ENCODE data around the gene SPIRE2. TPM values are rescaled to one million over a fixed set of nuclear protein-coding genes. Genes with fewer than 3 reads are reported as not detected.
"Not testable (repeated sequence)": the region's sequence is repeated elsewhere in the genome, so short reads cannot be mapped to it uniquely, and the experiment has no call there.

SPIRE2 gene
- polyA plus RNA-seq, 1 donor (not counting 4 experiments of a cell fraction or from before 2014, with no cell fraction given): 1.1 TPM

GRCh38 chr16:89779909-89780305, 48.4 kb upstream of the SPIRE2 start:
- Histone ChIP-seq H3K79me2 (ENCODE audit: control insufficient read depth, insufficient read depth, low read length) (no peaks in the 10 kb centered on the region), H3K4me2 (ENCODE audit: control insufficient read depth, extremely low read depth, insufficient read depth, low read depth, low read length) (no peak overlapping the region), H3K9ac (ENCODE audit: control insufficient read depth, extremely low read depth, insufficient read depth, low read length) (no peak overlapping the region), H3K9me3 (ENCODE audit: control insufficient read depth, low read depth, low read length) (no peaks in the 10 kb centered on the region), H3K4me1 (ENCODE audit: control insufficient read depth, extremely low read depth, insufficient read depth, low read length) (no peaks in the 10 kb centered on the region), H3K27ac (ENCODE audit: control insufficient read depth, insufficient read depth, low read length) (no peak overlapping the region), H4K20me1 (ENCODE audit: control insufficient read depth, extremely low read depth, insufficient read depth, low read length) (no peaks in the 10 kb centered on the region), H3K4me3 (ENCODE audit: control insufficient read depth in 2 of 3, extremely low read depth in 1 of 3, insufficient read depth in 2 of 3, low read depth in 1 of 3, low read length in 3 of 3) (no peak overlapping the region), H3K9me1 (ENCODE audit: control insufficient read depth, extremely low read depth, insufficient read depth, low read length) (no peaks in the 10 kb centered on the region), H2AFZ (ENCODE audit: control insufficient read depth, low read length) (no peak overlapping the region), H3K27me3 (ENCODE audit: control insufficient read depth, extremely low read depth, insufficient read depth, low read length) (no peaks in the 10 kb centered on the region), H3K36me3 (ENCODE audit: control insufficient read depth in 2 of 2, extremely low read depth in 1 of 2, insufficient read depth in 2 of 2, low read length in 2 of 2) (peaks cover 9 to 17% of the 10 kb centered on the region in 2 experiments)
- no peak for TF ChIP-seq EZH2 (IDR thresholded peaks at IDR 0.05; ENCODE audit: low read length)
- TF ChIP-seq, protein P1, sequence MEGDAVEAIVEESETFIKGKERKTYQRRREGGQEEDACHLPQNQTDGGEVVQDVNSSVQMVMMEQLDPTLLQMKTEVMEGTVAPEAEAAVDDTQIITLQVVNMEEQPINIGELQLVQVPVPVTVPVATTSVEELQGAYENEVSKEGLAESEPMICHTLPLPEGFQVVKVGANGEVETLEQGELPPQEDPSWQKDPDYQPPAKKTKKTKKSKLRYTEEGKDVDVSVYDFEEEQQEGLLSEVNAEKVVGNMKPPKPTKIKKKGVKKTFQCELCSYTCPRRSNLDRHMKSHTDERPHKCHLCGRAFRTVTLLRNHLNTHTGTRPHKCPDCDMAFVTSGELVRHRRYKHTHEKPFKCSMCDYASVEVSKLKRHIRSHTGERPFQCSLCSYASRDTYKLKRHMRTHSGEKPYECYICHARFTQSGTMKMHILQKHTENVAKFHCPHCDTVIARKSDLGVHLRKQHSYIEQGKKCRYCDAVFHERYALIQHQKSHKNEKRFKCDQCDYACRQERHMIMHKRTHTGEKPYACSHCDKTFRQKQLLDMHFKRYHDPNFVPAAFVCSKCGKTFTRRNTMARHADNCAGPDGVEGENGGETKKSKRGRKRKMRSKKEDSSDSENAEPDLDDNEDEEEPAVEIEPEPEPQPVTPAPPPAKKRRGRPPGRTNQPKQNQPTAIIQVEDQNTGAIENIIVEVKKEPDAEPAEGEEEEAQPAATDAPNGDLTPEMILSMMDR (optimal IDR thresholded peaks at IDR 0.05 in 1 of 3, IDR thresholded peaks at IDR 0.05 in 1 of 3, conservative IDR thresholded peaks at IDR 0.05 in 1 of 3; ENCODE audit: extremely low read depth in 1 of 3, insufficient read depth in 2 of 3, low read length in 3 of 3): no peak
- dilution Hi-C loops (cut with MboI; ENCODE audit: extremely low pct_ligation_motif_present, low sequenced_read_pairs): no loop called here
- FAIRE-seq: no peak
- no peak for DNase-seq (ENCODE audit: low read depth, low spot score)

DNA sequence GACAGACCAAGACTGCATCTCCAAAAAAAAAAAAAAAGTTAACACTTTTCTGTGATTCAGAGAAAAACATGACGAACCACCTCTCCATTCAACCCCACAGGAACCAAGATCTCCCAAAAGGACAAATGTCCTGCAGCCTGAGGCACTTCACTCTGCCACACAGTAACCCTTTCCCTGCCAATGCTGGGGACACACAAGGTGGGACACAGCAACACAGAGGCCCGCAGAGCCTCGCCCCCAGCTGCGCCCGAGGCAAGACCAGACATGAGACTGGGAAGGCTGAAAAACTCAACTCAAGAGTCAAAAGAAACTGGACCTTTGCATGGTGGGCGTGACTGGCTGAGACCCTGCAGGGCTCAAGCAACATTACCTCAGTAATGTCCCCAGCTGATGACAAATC, 45.8 kb upstream of the SPIRE2 start:
- dilution Hi-C loops (cut with MboI; ENCODE audit: extremely low pct_ligation_motif_present, low sequenced_read_pairs): no loop called here
- DNase-seq (ENCODE audit: low read depth, low spot score) (no peak), FAIRE-seq (no peak)
- H3K9me1 ChIP-seq (ENCODE audit: control insufficient read depth, extremely low read depth, insufficient read depth, low read length): no peaks in the 10 kb centered on the region
- peaks cover 10 to 16% of the 10 kb centered on the region in 2 experiments for H3K36me3 ChIP-seq (ENCODE audit: control insufficient read depth in 2 of 2, extremely low read depth in 1 of 2, insufficient read depth in 2 of 2, low read length in 2 of 2)
- TF ChIP-seq, protein P1 (optimal IDR thresholded peaks at IDR 0.05 in 1 of 3, IDR thresholded peaks at IDR 0.05 in 1 of 3, conservative IDR thresholded peaks at IDR 0.05 in 1 of 3; ENCODE audit: extremely low read depth in 1 of 3, insufficient read depth in 2 of 3, low read length in 3 of 3): no peak
- TF ChIP-seq EZH2 (IDR thresholded peaks at IDR 0.05; ENCODE audit: low read length): no peak
- H3K9ac ChIP-seq (ENCODE audit: control insufficient read depth, extremely low read depth, insufficient read depth, low read length): no peak overlapping the region
- H3K27ac ChIP-seq (ENCODE audit: control insufficient read depth, insufficient read depth, low read length): no peak overlapping the region
- H3K27me3 ChIP-seq (ENCODE audit: control insufficient read depth, extremely low read depth, insufficient read depth, low read length): no peaks in the 10 kb centered on the region
- H3K9me3 ChIP-seq (ENCODE audit: control insufficient read depth, low read depth, low read length): no peaks in the 10 kb centered on the region
- H2AFZ ChIP-seq (ENCODE audit: control insufficient read depth, low read length): no peak overlapping the region
- H3K4me2 ChIP-seq (ENCODE audit: control insufficient read depth, extremely low read depth, insufficient read depth, low read depth, low read length): no peak overlapping the region
- H4K20me1 ChIP-seq (ENCODE audit: control insufficient read depth, extremely low read depth, insufficient read depth, low read length): no peaks in the 10 kb centered on the region
- no peaks in the 10 kb centered on the region for H3K4me1 ChIP-seq (ENCODE audit: control insufficient read depth, extremely low read depth, insufficient read depth, low read length)
- no peak overlapping the region for H3K4me3 ChIP-seq (ENCODE audit: control insufficient read depth in 2 of 3, extremely low read depth in 1 of 3, insufficient read depth in 2 of 3, low read depth in 1 of 3, low read length in 3 of 3)
- no peaks in the 10 kb centered on the region for H3K79me2 ChIP-seq (ENCODE audit: control insufficient read depth, insufficient read depth, low read length)

DNA sequence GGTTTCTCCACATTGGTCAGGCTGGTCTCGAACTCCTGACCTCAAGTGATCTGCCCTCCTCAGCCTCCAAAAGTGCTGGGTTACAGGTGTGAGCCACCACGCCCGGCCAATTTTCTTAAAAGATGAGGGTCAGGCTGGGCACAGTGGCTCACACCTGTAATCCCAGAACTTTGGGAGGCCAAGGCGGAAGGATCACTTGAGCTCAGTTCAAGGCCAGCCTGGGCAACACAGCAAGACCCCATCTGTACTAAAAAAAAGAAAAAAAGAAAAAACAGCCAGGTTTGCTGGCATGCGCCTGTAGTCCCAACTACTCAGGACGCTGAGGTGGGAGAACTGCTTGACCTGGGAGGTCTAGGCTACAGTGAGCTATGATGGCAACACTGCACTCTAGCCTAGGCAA, 44.3 kb upstream of the SPIRE2 start:
- FAIRE-seq; H3K79me2 ChIP-seq (ENCODE audit: control insufficient read depth, insufficient read depth, low read length); DNase-seq (ENCODE audit: low read depth, low spot score); H3K9me3 ChIP-seq (ENCODE audit: control insufficient read depth, low read depth, low read length); H3K9ac ChIP-seq (ENCODE audit: control insufficient read depth, extremely low read depth, insufficient read depth, low read length); H4K20me1 ChIP-seq (ENCODE audit: control insufficient read depth, extremely low read depth, insufficient read depth, low read length); dilution Hi-C loops (cut with MboI; ENCODE audit: extremely low pct_ligation_motif_present, low sequenced_read_pairs); H3K27me3 ChIP-seq (ENCODE audit: control insufficient read depth, extremely low read depth, insufficient read depth, low read length); H3K4me2 ChIP-seq (ENCODE audit: control insufficient read depth, extremely low read depth, insufficient read depth, low read depth, low read length); H2AFZ ChIP-seq (ENCODE audit: control insufficient read depth, low read length); H3K9me1 ChIP-seq (ENCODE audit: control insufficient read depth, extremely low read depth, insufficient read depth, low read length); H3K4me1 ChIP-seq (ENCODE audit: control insufficient read depth, extremely low read depth, insufficient read depth, low read length); H3K27ac ChIP-seq (ENCODE audit: control insufficient read depth, insufficient read depth, low read length); H3K4me3 ChIP-seq (ENCODE audit: control insufficient read depth in 2 of 3, extremely low read depth in 1 of 3, insufficient read depth in 2 of 3, low read depth in 1 of 3, low read length in 3 of 3): not testable (repeated sequence)
- peaks cover 10 to 16% of the 10 kb centered on the region in 2 experiments for H3K36me3 ChIP-seq (ENCODE audit: control insufficient read depth in 2 of 2, extremely low read depth in 1 of 2, insufficient read depth in 2 of 2, low read length in 2 of 2)
